Astrocyte (in vitro differentiated cells and primary cell): ENCODE data around the gene OSBPL2.

Experiments
- CTCF ChIP-seq: IDR thresholded peaks from 2 replicates; pipeline ENCODE4 v1.5.1; 2011; ENCODE audit warnings: low read depth, mild to moderate bottlenecking, inconsistent platforms, low read length, moderate library complexity; ENCODE audit not compliant: insufficient read depth
- EZH2 ChIP-seq: IDR thresholded peaks from 2 replicates; pipeline ENCODE4 v1.6.1; 2012; ENCODE audit warnings: mild to moderate bottlenecking, low read length, inconsistent platforms; ENCODE audit not compliant: insufficient read depth

DNA sequence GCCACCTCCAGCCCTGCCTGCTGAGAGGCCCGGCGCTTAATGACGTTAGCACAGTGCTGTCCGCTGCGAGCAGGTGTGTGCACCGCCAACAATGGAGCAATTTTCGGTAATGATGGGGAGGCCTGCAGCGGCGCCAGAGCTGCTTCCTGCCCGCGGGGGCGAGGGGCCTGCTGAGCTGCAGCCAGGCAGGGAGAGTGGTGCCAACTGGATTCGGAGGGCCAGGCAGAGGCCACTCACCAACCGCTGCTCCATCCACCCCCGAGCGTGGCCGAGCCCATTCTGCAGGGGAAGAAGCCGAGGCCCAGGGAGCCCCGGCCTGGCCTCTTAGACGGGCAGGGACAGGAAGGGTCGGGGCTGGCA is 27.8 kb upstream of the OSBPL2 start:
- TF ChIP-seq CTCF (no peak), EZH2 (no peak)
